HL-60/S4 (cell line): ENCODE data around the gene AGGF1.
"Not testable (repeated sequence)": the region's sequence is repeated elsewhere in the genome, so short reads cannot be mapped to it uniquely, and the experiment has no call there.

Experiments used
- in situ Hi-C: fragments of 300-500 bp; cut with MboI; formaldehyde crosslinking; loops from 2 replicates; pipeline ENCODE4 v1.14.3; 2022; ENCODE audit warnings: low sequenced_read_pairs

AGGF1 gene

GRCh38 chr5:77083088-77083487 lies 52.9 kb downstream of the AGGF1 start:
- in situ Hi-C loops: no loop called here

- in situ Hi-C loops: no loop called here
Observed at GRCh38 chr5:77086368-77086688, 56.1 kb downstream of the AGGF1 start.

GRCh38 chr5:77086689-77087483 lies 56.7 kb downstream of the AGGF1 start, which contains the start of gene ZBED3:
Gene ZBED3, minus strand, starts transcription at chr5:77087285. Its CDS starts 9,407 bp downstream, at chr5:77077878.
- in situ Hi-C loops: no loop called here

GRCh38 chr5:77087484-77088261 lies 57.5 kb downstream of the AGGF1 start:
- in situ Hi-C loops: no loop called here

- in situ Hi-C loops: no loop called here
Observed at GRCh38 chr5:77095189-77095588, 65.0 kb downstream of the AGGF1 start.

GRCh38 chr5:77101298-77101697 lies 71.1 kb downstream of the AGGF1 start:
- in situ Hi-C loops: no loop called here

- in situ Hi-C loops: no loop called here
Observed at GRCh38 chr5:77102549-77102948, 72.3 kb downstream of the AGGF1 start.

- in situ Hi-C loops: no loop called here
Observed at GRCh38 chr5:77103457-77103856, 73.3 kb downstream of the AGGF1 start.

GRCh38 chr5:77104813-77105212 lies 74.6 kb downstream of the AGGF1 start:
- in situ Hi-C loops: no loop called here

- in situ Hi-C loops: not testable (repeated sequence)
Observed at GRCh38 chr5:77107035-77107434, 76.8 kb downstream of the AGGF1 start.
